ENCODE measurements around the gene KCTD12. TPM values are rescaled to one million over a fixed set of nuclear protein-coding genes. Genes with fewer than 3 reads are reported as not detected.

The KCTD12 gene
- total and polyA plus RNA-seq, 2 donors (not counting 3 experiments of a cell fraction or from before 2014, with no cell fraction given), result 95.9 to 116 TPM

DNA sequence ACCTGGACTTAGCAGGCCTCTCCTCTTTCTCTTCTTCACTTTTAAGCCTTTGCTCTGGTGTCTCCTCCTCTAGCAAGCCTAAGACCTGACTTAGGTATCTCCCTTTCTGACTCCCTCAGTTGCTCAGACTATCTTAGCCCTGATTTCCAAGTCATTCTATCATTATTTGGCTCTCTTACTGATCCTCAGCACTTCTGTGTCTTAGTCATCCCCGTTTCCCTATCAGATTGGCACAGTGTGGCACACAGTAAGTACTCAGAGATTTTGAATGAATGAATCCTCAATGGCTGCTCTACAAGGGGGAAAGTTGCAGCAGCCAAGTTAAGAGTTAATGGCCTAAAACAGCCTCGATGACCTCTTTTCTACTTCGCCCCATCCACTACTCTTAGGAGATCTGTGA lies 8.2 kb downstream of the KCTD12 start:
- H3K27me3 ChIP-seq (ENCODE audit: control insufficient read depth in 2 of 2, insufficient read depth in 2 of 2, low read length in 2 of 2), result no peaks in the 10 kb centered on the region
- POLR2A ChIA-PET, result no interaction called here
- peak overlapping the region; percentile 49 for H2AFZ ChIP-seq (ENCODE audit: low read depth, low read length)
- intact Hi-C loops (cut with micrococcal nuclease), result loop anchor here (2.0 kb wide), 2 partner anchors 69 to 325 kb away; no protein-coding TSS in a partner anchor
- CTCF ChIA-PET, result interaction anchor here (3.2 kb wide), 1 partner anchor 55 kb away, joined by 27 read pairs; no protein-coding TSS in a partner anchor
- DNase-seq (ENCODE audit: low read depth, low spot score), result peak; percentile 64
- dilution Hi-C loops (cut with MboI; ENCODE audit: extremely low pct_ligation_motif_present, low sequenced_read_pairs), result no loop called here
- peaks cover 19% of the 10 kb centered on the region for H3K79me2 ChIP-seq (ENCODE audit: control insufficient read depth, insufficient read depth, low read length)
- H3K9ac ChIP-seq (replicated peaks; ENCODE audit: extremely low read depth, insufficient read depth, low read length), result no peak overlapping the region
- no peaks in the 10 kb centered on the region for H3K36me3 ChIP-seq (ENCODE audit: control insufficient read depth in 2 of 2, extremely low read depth in 1 of 2, insufficient read depth in 2 of 2, low read length in 2 of 2)
- TF ChIP-seq, protein P1, sequence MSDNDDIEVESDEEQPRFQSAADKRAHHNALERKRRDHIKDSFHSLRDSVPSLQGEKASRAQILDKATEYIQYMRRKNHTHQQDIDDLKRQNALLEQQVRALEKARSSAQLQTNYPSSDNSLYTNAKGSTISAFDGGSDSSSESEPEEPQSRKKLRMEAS (IDR thresholded peaks at IDR 0.05; ENCODE audit: insufficient read depth, insufficient read length), result no peak
- TF ChIP-seq POLR2AphosphoS5 (IDR thresholded peaks at IDR 0.05; ENCODE audit: insufficient read depth, low read depth, low read length) (no peak), MYC (IDR thresholded peaks at IDR 0.05; ENCODE audit: low read depth, low read length) (no peak), EZH2 (IDR thresholded peaks at IDR 0.05; ENCODE audit: borderline replicate concordance, low read depth, low read length, severe bottlenecking) (no peak), POLR2A (IDR thresholded peaks at IDR 0.05; ENCODE audit: low read depth, low read length) (no peak), JUN (IDR thresholded peaks at IDR 0.05; ENCODE audit: borderline replicate concordance, insufficient read depth, insufficient read length, low read depth) (no peak), FOS (IDR thresholded peaks at IDR 0.05; ENCODE audit: borderline replicate concordance, insufficient read depth, low read length) (peak; percentile 48), GATA2 (IDR thresholded peaks at IDR 0.05; ENCODE audit: insufficient read depth, insufficient read length, low read depth, low read length) (peak; percentile 98)
- TF ChIP-seq, protein P2, sequence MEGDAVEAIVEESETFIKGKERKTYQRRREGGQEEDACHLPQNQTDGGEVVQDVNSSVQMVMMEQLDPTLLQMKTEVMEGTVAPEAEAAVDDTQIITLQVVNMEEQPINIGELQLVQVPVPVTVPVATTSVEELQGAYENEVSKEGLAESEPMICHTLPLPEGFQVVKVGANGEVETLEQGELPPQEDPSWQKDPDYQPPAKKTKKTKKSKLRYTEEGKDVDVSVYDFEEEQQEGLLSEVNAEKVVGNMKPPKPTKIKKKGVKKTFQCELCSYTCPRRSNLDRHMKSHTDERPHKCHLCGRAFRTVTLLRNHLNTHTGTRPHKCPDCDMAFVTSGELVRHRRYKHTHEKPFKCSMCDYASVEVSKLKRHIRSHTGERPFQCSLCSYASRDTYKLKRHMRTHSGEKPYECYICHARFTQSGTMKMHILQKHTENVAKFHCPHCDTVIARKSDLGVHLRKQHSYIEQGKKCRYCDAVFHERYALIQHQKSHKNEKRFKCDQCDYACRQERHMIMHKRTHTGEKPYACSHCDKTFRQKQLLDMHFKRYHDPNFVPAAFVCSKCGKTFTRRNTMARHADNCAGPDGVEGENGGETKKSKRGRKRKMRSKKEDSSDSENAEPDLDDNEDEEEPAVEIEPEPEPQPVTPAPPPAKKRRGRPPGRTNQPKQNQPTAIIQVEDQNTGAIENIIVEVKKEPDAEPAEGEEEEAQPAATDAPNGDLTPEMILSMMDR (IDR thresholded peaks at IDR 0.05; ENCODE audit: extremely low read depth in 1 of 2, insufficient read depth in 1 of 2, low read depth in 1 of 2, low read length in 2 of 2), result no peak
- H3K4me1 ChIP-seq (ENCODE audit: control insufficient read depth, extremely low read depth, insufficient read depth, low read length), result peaks cover 50% of the 10 kb centered on the region
- H3K4me2 ChIP-seq (ENCODE audit: insufficient read depth, low read length), result peak overlapping the region; percentile 97
- peak overlapping the region; percentile 98 for H3K27ac ChIP-seq (ENCODE audit: insufficient read depth, low read depth, low read length)
- FAIRE-seq, result no peak
- H4K20me1 ChIP-seq (replicated peaks; ENCODE audit: control insufficient read depth, extremely low read depth, insufficient read depth, low read length), result no peaks in the 10 kb centered on the region
- no peak overlapping the region for H3K4me3 ChIP-seq (replicated peaks in 1 of 3; ENCODE audit: insufficient read depth in 1 of 3, low read depth in 1 of 3, low read length in 3 of 3)
- no peaks in the 10 kb centered on the region for H3K9me1 ChIP-seq (replicated peaks; ENCODE audit: control insufficient read depth, extremely low read depth, insufficient read depth, low read length)
- H3K9me3 ChIP-seq (replicated peaks; ENCODE audit: control insufficient read depth, insufficient read depth, low read length), result no peaks in the 10 kb centered on the region
- no TSS peak for BruUV-seq (replicated peaks)

All from endothelial cell of umbilical vein (primary cell).